Muscle of arm (tissue), 12 donors: ENCODE measurements around the gene CFAP45. TPM values are rescaled to one million over a fixed set of nuclear protein-coding genes. Genes with fewer than 3 reads are reported as not detected.
A peak's percentile ranks its signal among the peaks of the same experiment; 100 is the strongest.
"Not testable (repeated sequence)": the region's sequence is repeated elsewhere in the genome, so short reads cannot be mapped to it uniquely, and the experiment has no call there.

Source experiments
- DNase-seq: peaks from one replicate; pipeline ENCODE4 v3.0.0-alpha.2; 2013
- polyA plus RNA-seq, 12 donors: library from polyadenylated mRNA; unstranded; fragments of 120-200 nt; gene quantifications; one replicate each; pipeline ENCODE4 v1.2.1, GENCODE V29; 2013; ENCODE audit not compliant: insufficient read length in 12 of 12

CFAP45 gene
- polyA plus RNA-seq, 12 donors, result 0.22 to 0.54 (median 0.27) TPM; not detected in 2

DNA sequence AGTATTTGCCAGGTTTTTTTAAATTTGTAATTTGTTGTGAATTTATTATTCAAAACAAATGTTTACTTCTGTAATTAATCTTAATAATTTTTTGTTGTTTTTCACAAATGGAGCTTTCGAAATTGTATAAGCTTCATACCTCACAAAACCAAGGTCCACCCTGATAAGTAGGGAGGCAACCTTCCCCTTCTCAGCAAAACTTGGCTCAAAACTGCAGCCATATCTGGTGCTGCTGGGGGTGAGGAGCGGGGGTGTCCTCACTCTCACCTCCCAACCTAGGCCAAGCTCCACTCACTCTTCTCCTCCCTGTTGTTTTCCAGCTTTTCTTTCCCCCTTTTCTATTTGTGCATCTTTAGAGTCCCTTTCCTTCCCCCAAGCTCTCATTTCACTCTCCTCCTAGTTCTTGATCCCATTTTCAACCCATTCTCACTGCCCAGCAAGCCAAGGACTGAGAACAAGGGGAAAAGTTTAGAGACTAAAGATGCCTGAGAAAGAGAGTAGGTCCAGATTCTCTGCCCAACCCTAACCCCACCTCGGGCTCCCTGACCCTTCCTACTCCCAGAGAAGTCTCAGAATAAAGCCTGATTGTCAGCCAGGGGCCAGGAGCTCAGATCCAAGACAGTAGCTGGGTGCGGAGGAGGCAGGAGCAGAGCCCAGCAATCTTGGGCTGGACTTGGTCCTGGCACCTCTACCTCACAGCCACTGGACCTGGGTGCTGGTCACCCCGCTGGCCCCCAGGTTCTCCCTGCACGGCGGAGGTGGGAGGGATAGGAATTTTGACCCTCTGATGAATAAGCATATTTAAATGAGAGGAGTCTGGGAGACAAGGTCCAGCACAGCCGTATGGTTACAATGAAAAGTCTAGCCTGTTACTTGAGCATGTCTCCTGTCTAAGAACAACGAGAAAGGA, 8.3 kb upstream of the CFAP45 start:
- no peak for DNase-seq

DNA sequence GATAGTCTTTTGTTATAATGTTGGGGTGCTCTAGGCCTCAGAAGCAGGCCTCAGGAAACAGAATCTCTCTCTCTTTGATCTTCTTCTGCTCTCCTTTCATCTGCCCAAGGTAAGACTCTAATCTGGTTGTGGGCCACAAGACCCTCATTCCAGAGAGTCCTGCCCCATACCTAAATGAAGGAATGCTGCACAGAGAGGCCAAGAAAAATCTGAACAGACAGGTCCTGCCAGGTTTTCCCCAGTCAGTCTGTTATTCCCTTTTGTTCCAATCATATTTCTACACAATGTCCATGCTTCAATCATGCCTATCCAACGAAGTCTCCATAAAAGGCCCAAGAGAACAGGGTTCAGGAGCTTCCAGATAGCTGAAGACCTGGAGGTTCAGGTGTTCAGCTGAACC, 7.0 kb upstream of the CFAP45 start:
- DNase-seq, result no peak

DNA sequence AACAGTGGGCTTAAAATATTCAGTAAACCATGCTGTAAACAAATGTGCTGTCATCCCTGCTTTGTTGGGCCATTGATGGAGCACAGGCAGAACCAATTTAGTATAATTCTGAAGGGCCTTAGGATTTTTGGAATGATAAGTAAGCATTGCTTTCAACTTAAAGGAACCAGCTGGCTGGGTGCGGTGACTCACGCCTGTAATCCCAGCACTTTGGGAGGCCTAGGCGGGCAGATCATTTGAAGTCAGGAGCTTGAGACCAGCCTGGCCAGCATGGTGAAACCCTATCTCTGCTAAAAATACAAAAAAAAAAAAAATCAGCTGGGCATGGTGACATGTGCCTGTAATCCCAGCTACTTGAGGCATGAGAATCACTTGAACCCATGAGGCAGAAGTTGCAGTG, 4.1 kb upstream of the CFAP45 start:
- not testable (repeated sequence) for DNase-seq

DNA sequence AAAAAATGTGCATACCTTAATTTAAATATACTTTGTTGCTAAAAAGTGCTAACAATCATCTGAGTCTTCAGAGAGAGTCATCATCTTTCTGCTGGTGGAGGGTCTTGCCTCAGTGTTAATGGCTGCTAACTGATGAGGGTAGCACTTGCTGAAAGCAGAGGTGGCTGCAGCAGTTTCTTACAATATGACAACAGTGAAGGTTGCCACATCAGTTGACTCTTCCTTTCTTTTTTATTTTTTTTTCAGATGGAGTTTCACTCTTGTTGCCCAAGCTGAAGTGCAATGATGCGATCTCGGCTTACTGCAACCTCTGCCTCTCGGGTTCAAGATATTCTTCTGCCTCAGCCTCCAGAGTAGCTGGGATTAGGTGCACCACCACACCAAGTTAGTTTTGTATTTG, 2.6 kb upstream of the CFAP45 start:
- no peak for DNase-seq

DNA sequence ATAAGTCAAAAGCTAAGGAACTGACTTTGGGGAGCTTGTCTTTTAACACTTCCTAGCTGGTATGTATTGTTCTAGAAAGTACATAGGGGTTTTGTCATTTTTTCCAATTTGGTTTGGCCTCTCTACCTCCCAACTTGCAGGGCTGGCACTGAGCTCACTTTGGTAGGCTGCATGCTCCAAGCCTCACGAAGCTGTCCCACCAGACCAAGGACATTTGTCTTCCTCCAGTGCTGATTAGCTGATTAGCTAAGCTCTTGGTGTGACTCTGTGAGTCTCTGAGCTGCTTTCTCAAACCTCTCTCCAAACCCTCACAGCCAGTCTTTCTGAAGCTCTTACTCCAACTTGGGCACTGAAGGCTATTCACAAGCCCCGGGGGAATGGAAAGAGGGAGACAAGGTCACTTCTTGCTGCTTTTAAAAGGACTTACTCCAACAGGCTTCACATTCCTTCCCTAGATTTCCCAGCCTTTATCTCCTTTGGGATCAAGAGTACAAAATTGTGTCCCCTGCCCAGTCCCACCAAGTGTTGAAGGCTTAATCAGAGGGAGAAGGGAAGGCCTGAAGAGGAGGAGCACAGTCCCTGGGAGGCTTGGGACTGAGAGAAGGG, 893 bp upstream of the CFAP45 start:
- no peak for DNase-seq

DNA sequence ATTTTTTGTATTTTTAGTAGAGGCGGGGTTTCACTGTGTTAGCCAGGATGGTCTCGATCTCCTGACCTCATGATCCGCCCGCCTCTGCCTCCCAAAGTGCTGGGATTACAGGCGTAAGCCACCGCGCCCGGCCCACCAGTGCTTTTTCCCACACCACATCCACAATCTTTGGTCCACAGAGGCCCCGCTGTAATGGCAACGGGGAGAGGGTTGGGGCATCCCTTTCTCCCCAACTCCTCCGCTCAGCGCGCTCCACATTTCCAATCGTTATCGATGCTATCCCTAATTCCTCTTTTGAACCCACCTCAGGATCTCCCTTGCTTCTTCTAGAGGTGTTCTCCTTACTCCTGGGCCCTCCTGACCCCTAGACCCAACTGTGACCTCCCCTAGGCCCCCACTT, 331 bp downstream of the CFAP45 start:
- not testable (repeated sequence) for DNase-seq

DNA sequence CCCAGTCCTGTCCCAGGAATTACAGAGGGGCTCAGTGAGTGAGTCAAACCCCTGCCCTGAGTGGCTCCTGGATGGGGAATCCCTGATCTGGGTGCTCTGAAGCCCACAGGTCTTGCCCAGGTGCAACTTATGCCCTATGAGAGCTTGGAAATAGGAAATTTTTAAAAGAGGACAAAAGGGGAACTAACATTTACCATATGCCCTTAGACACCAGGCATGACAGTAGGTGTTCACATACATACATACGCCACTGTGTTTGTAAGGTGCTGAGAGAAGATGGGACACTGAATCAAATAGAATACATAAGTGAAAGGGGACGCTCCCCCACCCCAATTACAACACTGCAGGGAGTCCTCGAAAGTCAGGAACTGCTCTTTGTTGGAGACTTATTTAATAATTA, 1.4 kb downstream of the CFAP45 start:
- DNase-seq, result no peak

DNA sequence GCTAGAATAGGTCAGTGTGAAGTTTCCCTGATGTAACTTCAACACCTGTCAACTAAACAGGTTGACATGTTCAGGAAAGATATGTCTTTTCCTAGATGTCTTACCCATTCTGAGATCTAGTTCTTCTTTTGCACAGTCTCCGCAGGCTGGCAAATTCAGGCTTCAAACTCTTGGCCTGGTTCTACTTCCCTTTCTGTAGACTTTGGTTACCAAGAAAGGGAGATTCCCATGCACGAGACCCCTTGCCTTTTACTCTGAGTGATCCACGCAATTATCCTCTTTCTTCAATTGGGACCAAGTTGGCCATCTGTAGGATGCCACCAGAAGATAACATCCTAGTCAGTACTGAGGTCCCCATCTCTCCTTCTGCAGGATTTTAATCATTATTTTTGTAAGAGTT, 2.0 kb downstream of the CFAP45 start:
- no peak for DNase-seq

DNA sequence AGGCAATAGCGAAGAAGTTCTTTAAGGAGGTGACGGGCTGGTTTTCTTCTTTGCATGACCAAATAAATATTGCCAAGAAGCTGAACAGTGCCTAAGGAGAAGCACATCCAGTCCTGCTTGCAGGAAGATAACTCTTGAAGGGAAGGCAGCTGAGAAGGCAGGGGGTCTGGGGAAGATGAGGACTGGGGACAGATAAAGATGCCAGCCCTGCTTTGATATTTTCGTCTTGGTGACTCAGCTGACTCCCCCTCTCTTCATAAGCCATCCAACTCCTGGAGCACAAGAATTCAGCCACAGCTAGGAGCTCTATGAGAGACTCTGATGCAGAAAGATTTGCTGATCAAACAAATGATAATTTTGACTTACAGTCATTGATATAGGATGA, 3.4 kb downstream of the CFAP45 start:
- no peak for DNase-seq

DNA sequence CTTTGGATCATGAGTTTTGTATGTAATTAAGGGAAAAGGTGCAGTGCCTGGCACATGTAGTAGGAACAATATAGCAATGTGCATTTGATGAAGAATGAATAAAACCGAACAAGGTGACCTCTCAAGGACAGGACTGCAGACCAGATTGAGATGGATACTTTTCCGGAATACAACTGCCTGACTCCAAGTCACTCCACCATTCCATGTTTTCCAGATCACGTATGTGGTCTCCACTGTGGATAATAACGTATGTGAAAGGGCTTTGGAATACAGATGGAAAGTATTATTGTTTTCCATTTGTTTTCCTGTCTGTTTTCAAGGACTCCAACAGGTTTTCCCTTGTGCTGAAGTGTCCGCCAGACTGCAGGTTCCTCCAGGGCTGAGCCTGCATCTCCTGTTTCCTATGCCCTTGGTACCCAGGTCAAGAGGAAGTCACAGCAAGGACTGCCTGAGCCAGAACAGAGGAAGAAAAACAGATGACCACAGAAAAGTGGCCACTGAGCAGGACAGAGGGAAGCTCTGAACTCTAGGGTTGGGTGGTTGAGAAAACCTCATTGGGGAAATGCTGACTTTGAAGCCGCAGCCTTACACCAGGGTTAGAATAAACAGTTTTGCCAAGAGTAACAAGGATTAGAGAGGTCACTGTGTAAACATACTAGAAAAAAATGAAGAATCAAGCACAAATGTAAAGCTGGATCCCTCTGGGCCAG, 4.0 kb downstream of the CFAP45 start:
- DNase-seq, result peak; percentile 46

DNA sequence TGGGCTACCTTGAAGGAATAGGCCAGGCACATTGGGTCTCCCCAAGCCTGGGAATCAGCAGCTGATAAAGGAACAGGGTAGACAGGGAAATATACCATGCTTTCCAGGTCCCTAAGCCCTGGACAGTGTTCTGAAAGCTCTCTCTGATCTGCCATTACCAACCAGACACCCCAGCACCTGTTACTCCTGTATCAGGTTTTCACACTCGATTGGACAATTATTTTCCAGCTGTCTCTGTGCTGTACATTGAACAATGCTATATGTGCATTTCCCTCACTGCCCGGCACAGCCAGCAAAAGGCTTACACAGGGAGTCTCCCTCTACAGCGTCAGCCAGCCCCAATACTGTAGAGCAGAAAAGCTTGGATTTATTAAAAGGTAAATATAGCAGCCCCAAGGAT, 4.7 kb downstream of the CFAP45 start:
- no peak for DNase-seq

DNA sequence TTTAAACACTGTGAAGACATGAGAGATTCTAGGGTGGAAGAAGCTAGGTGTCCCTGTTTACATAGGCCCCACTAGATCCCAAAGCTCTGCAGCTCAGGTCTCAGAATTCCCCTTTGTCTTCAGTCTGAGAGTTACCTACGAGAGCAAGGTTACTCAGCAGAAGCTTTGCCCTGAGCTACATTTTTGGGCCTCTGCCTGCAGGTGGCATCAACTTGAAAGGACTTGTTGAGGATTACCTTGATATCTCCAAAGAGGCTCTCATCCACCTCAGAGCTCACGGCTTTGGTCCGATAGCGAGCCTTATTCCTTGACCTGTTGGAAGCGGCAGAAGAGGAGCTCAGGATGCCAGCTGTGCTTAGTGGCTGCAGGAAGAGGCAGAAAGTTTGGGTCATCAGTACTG, 7.0 kb downstream of the CFAP45 start:
- no peak for DNase-seq

DNA sequence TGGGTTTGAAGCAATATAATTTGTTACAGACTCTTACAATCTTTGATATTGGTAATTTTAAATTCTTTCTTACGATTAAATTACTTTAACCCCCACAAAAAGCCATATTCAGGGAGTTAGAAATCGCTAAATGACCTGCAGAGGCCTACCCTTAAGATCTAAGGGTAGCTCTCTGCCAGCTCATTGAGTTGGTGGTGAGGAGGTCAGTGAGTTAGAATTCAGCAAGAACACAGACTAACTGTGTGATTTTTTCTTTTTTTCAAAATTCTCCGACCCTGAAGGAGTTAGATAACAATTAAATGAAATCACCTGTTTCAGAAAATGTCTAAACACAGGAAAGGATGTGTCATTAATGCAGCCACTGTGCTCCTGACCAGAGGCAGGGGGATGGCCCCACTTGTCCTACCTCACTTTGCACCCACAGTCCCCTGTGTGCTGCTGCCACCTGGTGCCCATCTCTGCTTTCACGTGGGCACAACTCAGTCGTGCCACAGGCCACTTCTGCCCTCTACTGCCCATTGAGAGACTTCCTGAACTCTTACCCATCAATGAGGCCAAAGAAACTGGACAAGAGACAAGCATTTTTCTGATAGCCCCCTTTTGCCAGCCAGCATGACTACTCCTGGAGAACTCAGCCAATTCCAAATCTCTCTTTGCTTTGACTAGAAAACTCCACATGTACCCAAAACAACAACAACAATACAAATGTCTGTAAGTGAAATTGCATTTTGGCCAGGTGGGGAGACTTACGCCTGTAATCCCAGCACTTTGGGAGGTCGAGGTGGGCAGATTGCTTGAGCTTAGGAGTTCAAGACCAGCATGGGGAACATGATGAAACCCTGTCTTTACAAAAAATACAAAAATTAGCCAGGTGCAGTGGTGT, 8.4 kb downstream of the CFAP45 start:
- DNase-seq, result peak; percentile 63

DNA sequence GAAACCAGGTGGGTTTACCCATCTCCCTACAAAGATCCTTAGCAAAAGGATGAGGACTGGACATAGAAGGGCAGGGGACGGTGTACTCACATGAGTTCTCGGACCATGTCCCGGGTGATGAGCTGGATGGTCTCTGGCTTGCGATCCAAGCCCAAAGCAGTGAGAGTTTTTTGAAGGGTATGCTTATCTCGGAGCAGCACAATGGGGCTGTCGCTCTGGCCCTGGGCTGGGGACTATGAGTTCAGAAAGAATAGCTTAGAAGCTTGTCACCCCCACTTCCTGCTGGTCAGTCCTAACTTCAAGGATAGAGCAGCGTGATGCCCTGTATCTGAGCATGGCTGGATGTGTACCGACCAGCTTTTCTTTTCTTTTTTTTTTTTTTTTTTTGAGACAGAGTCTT, 9.6 kb downstream of the CFAP45 start:
- no peak for DNase-seq

DNA sequence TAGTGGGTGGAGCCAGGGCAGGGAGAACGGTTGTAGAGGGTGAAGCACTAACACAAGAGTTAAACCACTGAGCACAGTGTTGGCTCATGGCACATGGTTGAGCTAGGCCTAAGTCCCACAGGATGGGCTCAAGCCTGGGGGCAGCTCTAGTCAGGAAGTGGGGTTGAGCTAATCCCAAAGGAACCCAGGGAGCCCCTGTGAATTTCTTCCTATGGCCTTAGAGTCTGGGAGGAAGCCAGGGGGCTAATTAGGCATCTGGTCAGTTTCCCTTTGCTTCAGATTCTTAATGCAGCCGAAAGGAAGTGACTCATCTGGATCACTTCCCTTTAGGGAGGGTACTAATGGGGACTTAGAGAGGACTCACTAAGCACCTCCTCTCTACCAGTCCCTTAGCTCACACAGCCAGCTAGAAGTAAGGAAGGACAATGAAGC, 10.1 kb downstream of the CFAP45 start:
- DNase-seq, result peak; percentile 58

DNA sequence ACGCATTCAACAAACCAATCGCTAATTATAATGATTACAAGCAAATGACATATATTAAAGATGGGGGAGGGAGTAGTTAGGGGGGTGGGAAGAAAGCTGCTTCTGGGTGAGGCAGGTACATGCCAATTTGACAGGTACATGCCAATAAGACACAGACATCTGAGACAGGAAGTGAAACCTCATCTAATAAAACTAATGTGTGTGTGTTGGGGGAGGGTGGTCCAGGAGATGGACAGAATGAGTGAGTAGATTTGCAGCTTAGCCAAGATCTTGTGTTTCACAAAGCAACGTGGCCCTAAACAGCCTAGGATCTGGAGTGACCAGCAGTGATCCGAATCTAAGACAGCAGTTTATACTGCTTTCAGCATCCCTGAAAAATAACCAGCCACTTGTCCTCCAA, 10.8 kb downstream of the CFAP45 start:
- DNase-seq, result no peak

DNA sequence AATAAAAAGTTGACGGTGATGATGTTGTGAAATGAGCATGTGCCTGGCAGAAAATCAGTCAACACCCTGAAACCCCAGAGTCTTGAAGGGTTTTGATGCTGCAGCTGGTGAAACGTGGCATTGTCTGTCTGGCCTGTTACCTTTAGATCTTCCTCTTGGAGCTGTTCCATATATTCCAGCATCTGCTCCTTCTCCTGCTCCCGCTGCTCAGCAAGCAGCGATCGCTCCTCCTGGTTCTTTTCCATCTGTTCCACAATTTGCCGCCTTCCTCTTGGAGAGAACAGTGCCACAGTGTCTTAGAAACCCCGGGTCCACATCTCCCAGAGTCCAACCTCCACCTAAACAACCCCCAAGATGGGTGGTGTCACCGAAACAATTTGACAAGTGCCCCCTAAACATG, 15.7 kb downstream of the CFAP45 start:
- no peak for DNase-seq

DNA sequence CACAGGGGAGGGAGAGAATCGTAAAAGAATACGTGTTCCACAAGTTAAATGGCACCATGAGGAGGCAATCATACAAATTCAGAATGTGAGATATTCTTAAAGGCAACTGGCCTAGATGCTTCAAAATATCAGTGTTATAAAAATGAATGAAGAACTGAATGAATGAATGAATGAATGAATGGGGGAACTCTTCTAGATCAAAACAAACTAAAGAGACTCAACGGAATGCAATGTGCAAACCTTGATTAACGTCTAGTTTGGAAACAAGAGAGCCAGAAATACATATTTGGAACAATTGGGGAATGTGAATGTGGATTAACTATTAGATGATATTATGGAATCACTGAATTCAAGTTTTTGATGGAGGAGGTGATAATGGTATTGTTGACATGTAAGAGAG, 16.8 kb downstream of the CFAP45 start:
- DNase-seq, result no peak

DNA sequence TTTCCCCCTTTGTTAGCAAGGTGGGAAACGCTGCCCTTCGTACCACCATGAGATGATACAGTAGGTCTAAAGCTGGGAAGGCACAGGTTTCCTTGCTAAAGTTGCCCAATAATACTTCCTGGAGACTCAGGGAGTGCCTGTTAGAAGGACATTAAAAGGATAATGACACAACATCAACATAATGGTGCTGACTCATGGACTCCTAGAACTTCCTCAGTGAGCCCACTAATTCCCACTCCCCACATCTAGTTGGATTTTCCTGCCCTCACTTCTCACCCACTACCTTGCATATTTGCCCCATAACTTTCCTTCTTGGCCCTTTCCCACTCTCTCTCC, 17.5 kb downstream of the CFAP45 start:
- no peak for DNase-seq

DNA sequence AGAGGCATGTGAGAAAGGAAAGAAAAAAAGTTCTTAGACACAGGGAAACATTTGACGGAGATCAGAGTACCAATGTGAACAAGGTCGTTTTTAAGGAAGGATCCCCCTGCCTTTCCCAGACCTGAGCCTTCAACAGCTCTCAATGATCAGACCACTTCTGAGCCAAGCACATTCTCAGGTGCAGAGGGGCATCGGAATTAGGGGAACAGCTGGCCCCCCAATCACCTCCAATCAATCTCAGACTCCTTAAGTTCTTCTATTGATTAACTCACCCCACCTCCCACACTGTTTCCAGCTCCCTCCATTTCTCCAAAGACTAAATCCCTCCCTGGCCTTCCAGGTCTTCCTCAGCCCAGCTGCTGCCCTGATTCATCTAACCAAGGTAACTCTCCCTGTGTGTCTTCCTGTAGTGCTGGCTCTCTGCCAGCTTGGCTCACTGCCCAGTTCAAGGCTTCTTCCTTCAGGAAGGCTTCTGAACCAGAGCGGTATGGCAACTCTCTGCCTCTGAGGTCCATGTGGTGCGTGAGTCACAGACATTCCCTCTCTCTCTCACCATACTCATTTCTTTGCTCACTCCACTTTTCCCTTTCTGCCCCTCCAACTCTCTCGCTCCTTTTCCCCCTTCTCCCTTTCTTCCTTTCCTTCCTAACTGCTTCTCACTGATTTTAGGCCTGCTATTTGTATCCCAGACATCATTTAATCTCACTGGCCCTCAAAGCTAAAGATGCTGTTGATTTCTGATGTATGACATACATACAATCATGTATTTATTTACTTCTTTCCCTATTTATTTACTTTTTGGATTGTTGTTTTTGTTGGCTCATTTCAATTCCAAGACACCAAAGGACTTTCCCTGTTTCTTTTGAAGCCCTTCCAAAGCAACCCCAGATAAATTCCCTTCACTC, 18.1 kb downstream of the CFAP45 start:
- DNase-seq, result no peak

DNA sequence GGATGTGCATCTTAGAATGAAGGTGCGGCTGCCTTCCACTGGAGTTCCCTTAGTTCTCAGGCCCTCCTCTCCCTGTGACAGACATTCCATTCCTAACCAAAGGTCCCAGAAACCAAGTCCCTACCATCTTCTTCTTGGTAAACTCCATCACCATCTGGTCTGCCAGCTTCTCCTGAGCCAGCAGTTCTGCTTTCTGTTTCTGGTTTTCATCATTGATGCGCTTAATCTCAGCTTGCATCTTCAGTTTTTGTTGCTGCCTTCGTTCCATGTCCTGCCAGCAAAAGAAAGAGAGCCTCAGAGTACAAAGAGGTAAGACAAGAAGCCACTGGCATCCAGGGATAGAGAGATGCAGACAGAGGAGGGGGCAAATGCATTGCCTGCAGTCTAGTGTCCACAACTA, 19.5 kb downstream of the CFAP45 start:
- DNase-seq, result no peak
